Measurements from ENCODE around the gene GPR12. TPM values are rescaled to one million over a fixed set of nuclear protein-coding genes. Genes with fewer than 3 reads are reported as not detected.

Gene GPR12
- total RNA-seq, 1 experiment from 2014 or later: not detected

DNA sequence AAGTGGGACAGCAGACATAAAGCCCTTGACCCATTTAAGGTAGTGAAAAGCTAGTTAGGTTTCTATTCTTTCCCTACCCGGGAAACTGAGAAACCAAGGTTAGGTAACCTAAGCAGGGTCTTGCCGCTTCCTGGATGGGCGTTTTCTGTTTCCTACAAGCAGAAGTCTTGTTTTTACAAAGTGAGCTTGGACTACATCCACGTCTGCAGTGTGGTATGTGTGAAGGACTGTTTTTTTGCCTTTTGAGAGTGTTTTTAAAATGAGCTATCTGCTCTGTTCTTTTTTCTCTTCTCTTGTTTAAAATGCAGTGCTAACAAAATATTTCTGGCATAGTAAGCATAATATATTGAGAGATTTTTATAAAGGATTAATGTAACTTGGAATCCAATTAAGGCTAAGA is 49.4 kb downstream of the GPR12 start:
- H3K4me1 ChIP-seq (ENCODE audit: insufficient read depth, low read length, poor library complexity, severe bottlenecking): no peaks in the 10 kb centered on the region
- H3K4me3 ChIP-seq (ENCODE audit: low read depth, low read length, poor library complexity, severe bottlenecking): no peak overlapping the region
- no peaks in the 10 kb centered on the region for H3K27me3 ChIP-seq (replicated peaks; ENCODE audit: insufficient read depth, low read depth, low read length, poor library complexity)
- H3K36me3 ChIP-seq (ENCODE audit: insufficient read depth, low read length, poor library complexity, severe bottlenecking): no peaks in the 10 kb centered on the region
- no TSS peak for BruUV-seq (replicated peaks)
- ChIA-PET CTCF (interaction anchor here (0.8 kb wide), 1 partner anchor 13 kb away, joined by 3 read pairs; no protein-coding TSS in a partner anchor), POLR2A (ENCODE audit: low non-redundant PET) (interaction anchor here (0.5 kb wide), 1 partner anchor 173 kb away, joined by 4 read pairs; no protein-coding TSS in a partner anchor)
- no peak overlapping the region for H3K27ac ChIP-seq (ENCODE audit: low read depth, low read length, poor library complexity, severe bottlenecking)
- intact Hi-C loops (cut with micrococcal nuclease; ENCODE audit: unreplicated experiment): no loop called here
- TF ChIP-seq, protein P1, sequence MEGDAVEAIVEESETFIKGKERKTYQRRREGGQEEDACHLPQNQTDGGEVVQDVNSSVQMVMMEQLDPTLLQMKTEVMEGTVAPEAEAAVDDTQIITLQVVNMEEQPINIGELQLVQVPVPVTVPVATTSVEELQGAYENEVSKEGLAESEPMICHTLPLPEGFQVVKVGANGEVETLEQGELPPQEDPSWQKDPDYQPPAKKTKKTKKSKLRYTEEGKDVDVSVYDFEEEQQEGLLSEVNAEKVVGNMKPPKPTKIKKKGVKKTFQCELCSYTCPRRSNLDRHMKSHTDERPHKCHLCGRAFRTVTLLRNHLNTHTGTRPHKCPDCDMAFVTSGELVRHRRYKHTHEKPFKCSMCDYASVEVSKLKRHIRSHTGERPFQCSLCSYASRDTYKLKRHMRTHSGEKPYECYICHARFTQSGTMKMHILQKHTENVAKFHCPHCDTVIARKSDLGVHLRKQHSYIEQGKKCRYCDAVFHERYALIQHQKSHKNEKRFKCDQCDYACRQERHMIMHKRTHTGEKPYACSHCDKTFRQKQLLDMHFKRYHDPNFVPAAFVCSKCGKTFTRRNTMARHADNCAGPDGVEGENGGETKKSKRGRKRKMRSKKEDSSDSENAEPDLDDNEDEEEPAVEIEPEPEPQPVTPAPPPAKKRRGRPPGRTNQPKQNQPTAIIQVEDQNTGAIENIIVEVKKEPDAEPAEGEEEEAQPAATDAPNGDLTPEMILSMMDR (conservative IDR thresholded peaks at IDR 0.05; ENCODE audit: low read depth, low read length): no peak
- no peak for TF ChIP-seq EZH2 (IDR thresholded peaks at IDR 0.05; ENCODE audit: borderline replicate concordance, low read depth, low read length, poor library complexity, severe bottlenecking)
- no peak for DNase-seq (ENCODE audit: low spot score)
- H3K9me3 ChIP-seq (ENCODE audit: low read depth, low read length, poor library complexity, severe bottlenecking): no peaks in the 10 kb centered on the region

DNA sequence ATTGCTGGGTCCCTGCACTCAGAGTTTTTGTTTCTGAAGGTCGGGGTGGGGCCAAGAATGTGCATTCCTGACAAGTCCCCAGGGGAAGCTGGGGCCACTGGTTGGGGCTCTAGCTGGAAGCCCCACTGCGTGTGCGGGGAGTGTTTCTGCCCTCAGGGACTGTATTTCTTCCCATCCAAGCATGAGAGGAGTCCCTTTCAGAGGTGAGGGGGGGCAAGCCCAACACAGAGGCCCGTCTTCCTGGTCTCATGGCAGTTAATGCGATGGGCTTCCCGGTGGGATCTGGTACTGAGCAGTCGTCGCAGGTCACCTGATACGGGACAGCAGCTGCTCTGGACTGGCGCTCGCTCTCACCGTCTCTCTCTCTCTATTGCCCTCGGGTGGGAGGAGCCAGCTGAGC is 50.4 kb downstream of the GPR12 start:
- CTCF ChIA-PET: no interaction called here
- DNase-seq (ENCODE audit: low spot score): no peak
- Histone ChIP-seq H3K36me3 (ENCODE audit: insufficient read depth, low read length, poor library complexity, severe bottlenecking) (no peaks in the 10 kb centered on the region), H3K4me1 (ENCODE audit: insufficient read depth, low read length, poor library complexity, severe bottlenecking) (no peaks in the 10 kb centered on the region), H3K27me3 (replicated peaks; ENCODE audit: insufficient read depth, low read depth, low read length, poor library complexity) (no peaks in the 10 kb centered on the region), H3K9me3 (ENCODE audit: low read depth, low read length, poor library complexity, severe bottlenecking) (no peaks in the 10 kb centered on the region), H3K27ac (ENCODE audit: low read depth, low read length, poor library complexity, severe bottlenecking) (no peak overlapping the region), H3K4me3 (ENCODE audit: low read depth, low read length, poor library complexity, severe bottlenecking) (no peak overlapping the region)
- TF ChIP-seq, protein P1 (conservative IDR thresholded peaks at IDR 0.05; ENCODE audit: low read depth, low read length): no peak
- TF ChIP-seq EZH2 (IDR thresholded peaks at IDR 0.05; ENCODE audit: borderline replicate concordance, low read depth, low read length, poor library complexity, severe bottlenecking): no peak
- intact Hi-C loops (cut with micrococcal nuclease; ENCODE audit: unreplicated experiment): no loop called here
- BruUV-seq (replicated peaks): no TSS peak
- POLR2A ChIA-PET (ENCODE audit: low non-redundant PET): no interaction called here

DNA sequence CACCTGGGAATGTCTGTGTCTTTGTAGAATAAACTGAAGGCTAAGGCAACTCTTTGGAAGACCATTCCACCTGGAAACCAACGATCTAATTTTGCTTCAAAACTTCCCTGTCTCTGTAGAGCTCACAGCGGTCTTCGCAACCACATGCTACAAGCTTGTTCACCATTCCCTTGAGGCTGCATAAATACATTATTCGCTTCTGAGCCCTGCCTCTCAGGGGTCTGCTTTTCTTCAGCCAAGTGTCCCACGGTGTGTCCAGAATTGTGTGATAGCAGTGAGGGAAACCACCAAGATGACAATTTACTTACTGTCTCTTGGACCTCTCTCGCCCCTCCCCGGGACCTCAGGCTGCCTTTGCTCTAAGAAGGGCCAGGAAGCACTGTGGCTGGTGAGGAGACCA is 51.1 kb downstream of the GPR12 start:
- no peaks in the 10 kb centered on the region for H3K27me3 ChIP-seq (replicated peaks; ENCODE audit: insufficient read depth, low read depth, low read length, poor library complexity)
- no peaks in the 10 kb centered on the region for H3K4me1 ChIP-seq (ENCODE audit: insufficient read depth, low read length, poor library complexity, severe bottlenecking)
- H3K9me3 ChIP-seq (ENCODE audit: low read depth, low read length, poor library complexity, severe bottlenecking): no peaks in the 10 kb centered on the region
- no peak for TF ChIP-seq EZH2 (IDR thresholded peaks at IDR 0.05; ENCODE audit: borderline replicate concordance, low read depth, low read length, poor library complexity, severe bottlenecking)
- TF ChIP-seq, protein P1 (conservative IDR thresholded peaks at IDR 0.05; ENCODE audit: low read depth, low read length): no peak
- ChIA-PET CTCF (no interaction called here), POLR2A (ENCODE audit: low non-redundant PET) (no interaction called here)
- no peaks in the 10 kb centered on the region for H3K36me3 ChIP-seq (ENCODE audit: insufficient read depth, low read length, poor library complexity, severe bottlenecking)
- DNase-seq (ENCODE audit: low spot score): no peak
- H3K27ac ChIP-seq (ENCODE audit: low read depth, low read length, poor library complexity, severe bottlenecking): no peak overlapping the region
- no TSS peak for BruUV-seq (replicated peaks)
- intact Hi-C loops (cut with micrococcal nuclease; ENCODE audit: unreplicated experiment): no loop called here
- no peak overlapping the region for H3K4me3 ChIP-seq (ENCODE audit: low read depth, low read length, poor library complexity, severe bottlenecking)

Measured in A673 (cell line).